ENCODE results near the gene PDIA5. TPM values are rescaled to one million over a fixed set of nuclear protein-coding genes. Genes with fewer than 3 reads are reported as not detected.
A peak's percentile ranks its signal among the peaks of the same experiment; 100 is the strongest.

The PDIA5 gene
- total RNA-seq, 8 experiments from 2014 or later: 6.3 to 51.8 (median 11.5) TPM

DNA sequence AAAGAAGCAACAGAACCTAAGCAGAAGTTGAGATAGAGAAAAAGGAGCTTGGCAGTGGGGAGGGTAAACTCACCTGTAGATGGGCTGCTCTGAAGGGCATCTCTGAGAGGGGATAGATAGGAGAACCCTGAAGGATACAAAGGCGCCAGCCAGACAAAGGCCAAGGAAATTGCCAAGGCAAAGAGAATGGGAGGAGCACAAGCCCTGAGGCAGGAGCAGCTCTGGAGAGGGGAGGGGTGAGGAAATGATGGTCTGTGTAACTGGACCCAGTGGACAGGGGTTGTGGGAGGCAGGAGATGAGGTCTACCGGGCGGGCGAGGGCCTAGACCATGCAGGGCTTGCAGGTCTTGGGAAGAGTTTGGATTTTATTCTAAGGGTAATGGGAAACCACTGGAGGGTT, 2.3 kb upstream of the PDIA5 start:
- no peak overlapping the region for H3K4me3 ChIP-seq
- ATAC-seq (replicated peaks in 6 of 8): no peak
- in situ Hi-C loops (cut with MboI; ENCODE audit: low pct_unique_long_range_greater_than_20kb in 2 of 9, low sequenced_read_pairs in 9 of 9, unreplicated experiment in 9 of 9): no loop called here
- H3K4me1 ChIP-seq (replicated peaks in 1 of 2): peaks cover 17 to 24% of the 10 kb centered on the region in 2 donors
- 73 to 100% (median 81%) methylated on average over 1 to 4 of the region's 4 CpGs; no CpG with 5 or more reads in 5 of the 10 experiments for WGBS, 10 experiments
- H3K27ac ChIP-seq: no peak overlapping the region

DNA sequence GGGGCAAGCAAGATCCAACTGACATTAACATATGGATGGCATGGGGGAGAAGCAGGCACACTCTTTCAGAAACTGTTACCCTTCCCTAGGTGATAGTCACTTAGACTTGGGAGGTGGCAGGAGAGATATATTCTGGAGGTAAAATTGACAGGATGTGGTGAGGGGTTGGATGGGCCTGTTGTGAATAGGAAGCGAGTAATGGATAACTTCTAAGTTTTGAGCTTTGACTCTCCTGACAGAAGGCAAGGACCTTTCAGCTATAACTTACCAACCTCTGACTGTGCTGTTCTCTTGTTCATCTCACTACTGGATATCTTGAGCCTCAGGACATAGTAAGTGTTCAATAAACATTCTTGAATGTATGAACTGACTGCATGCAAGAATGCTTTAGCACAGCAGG, 1.9 kb upstream of the PDIA5 start:
- 0 to 100% (median 0%) methylated on average over 1 of the region's 1 CpG; no CpG with 5 or more reads in 5 of the 10 experiments for WGBS, 10 experiments
- Histone ChIP-seq H3K27ac (no peak overlapping the region), H3K4me1 (replicated peaks in 1 of 2) (peaks cover 17 to 24% of the 10 kb centered on the region in 2 donors), H3K4me3 (no peak overlapping the region)
- no peak for ATAC-seq (replicated peaks in 6 of 8)
- in situ Hi-C loops (cut with MboI; ENCODE audit: low pct_unique_long_range_greater_than_20kb in 2 of 9, low sequenced_read_pairs in 9 of 9, unreplicated experiment in 9 of 9): no loop called here

DNA sequence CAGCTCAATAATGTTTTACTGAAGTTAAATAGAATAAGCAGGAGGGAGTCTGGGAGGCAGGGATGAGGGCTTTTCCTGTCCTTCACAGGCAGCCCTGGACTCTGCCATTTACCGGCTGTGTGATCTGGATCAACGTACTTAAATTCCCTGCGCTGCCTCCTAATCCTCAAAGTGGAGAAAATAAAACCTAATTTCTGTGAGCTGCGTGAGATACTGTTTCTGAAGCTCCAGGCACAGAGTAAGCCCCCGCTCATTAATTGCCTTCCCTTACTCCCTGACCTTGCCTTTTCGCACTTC, 278 bp upstream of the PDIA5 start:
- H3K4me1 ChIP-seq (replicated peaks in 1 of 2): peaks cover 24 to 26% of the 10 kb centered on the region in 2 donors
- peak overlapping the region in 4 of 5 donors; percentile 65 to 93 (median 80) for H3K4me3 ChIP-seq
- 0 to 59% (median 20%) methylated on average over 1 to 5 of the region's 6 CpGs; no CpG with 5 or more reads in 3 of the 10 experiments for WGBS, 10 experiments
- in situ Hi-C loops (cut with MboI; ENCODE audit: low pct_unique_long_range_greater_than_20kb in 2 of 9, low sequenced_read_pairs in 9 of 9, unreplicated experiment in 9 of 9): no loop called here
- H3K27ac ChIP-seq: no peak overlapping the region
- ATAC-seq (replicated peaks in 6 of 8): peak in 3 of 8 experiments; percentile 0 to 5 (median 3)

DNA sequence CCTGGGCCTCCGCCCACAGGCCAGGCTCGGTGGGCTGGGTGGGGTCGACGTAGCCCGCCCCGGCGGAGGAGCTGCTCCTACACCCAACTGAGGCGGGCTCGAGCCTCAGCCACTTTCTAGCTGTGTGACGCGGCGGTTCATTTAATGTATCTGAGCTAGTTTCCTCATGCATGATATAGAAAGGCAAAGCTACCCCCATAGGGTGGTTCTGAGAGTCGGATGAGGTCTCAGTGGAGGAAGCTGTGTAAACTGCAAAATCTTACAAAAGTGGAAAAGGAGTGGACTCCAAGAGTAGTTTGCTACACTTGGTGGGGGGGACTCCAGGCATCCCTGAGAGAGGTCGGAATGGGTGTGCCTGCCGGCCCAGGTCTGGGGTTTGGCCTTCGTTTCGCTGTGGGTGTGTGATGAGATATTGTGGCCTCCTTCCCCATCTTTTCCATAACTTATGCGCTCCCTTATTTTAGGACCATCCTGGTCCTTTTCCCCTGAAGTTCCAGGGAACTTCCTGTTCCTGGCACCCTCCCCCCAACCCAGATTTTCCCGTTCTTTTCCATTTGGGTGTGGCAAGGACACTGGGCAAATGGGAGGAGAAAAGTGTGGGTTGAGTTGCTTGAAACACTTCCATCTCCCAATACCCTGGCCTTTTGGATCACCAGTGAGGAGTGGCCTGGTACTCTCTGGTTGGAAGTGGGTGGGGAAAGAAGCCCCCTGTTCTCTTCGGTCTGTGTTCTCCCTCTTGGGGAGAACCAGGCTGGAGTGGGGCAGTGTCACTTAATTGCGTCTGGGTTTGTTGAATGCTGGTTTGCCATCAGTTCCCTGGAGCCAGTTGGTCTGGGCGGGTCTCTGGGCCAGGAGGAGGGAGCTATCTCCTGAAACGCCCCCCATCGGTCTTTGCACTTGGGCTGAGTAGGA, 1.1 kb downstream of the PDIA5 start:
- in situ Hi-C loops (cut with MboI; ENCODE audit: low pct_unique_long_range_greater_than_20kb in 2 of 9, low sequenced_read_pairs in 9 of 9, unreplicated experiment in 9 of 9): no loop called here
- H3K27ac ChIP-seq: peak overlapping the region in 1 of 2 donors; percentile 51
- H3K4me3 ChIP-seq: peak overlapping the region; percentile 57 to 93 (median 73)
- ATAC-seq (replicated peaks in 6 of 8): peak; percentile 2 to 33 (median 10)
- H3K4me1 ChIP-seq (replicated peaks in 1 of 2): peaks cover 16 to 28% of the 10 kb centered on the region in 2 donors
- WGBS, 10 experiments: 0 to 20% (median 7%) methylated on average over 1 to 8 of the region's 24 CpGs; no CpG with 5 or more reads in 2 of the 10 experiments

DNA sequence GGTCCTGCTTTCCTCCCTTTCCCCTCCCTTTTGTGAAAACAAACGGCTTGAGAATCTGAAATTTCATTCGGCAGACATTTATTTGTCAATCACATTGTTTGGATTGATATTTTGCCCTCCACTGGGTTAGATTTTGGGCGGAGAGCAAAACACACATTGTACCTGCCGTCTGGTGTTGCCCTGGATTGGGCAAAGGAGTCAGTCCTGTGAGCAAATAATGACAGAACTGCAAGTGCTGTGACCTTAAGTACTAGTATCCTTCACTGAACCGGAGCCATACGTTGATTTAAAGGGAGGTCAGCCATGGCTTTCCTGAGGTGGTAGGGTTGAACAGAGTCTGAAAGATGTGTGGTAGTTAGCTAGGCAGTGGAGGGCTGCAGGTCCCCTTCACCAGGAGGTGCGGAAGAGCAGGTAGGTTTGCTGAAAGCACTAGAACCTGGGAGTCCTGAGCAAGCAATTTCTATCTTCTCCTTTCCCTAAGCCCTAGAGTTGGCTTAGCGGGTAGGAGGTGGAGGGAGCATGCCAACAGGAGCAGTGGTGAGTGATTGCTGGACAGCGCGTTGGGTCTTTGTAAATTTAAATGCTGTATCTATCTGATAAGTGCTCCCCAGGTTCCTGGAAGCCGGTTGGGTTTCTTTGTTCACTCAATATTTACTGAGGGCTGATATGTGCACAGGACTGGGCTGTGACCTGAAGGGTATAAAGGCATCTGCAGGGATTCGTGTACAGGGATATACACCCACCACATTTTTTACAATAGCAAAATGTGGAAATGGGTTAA, 2.0 kb downstream of the PDIA5 start:
- peak overlapping the region; percentile 57 to 93 (median 73) for H3K4me3 ChIP-seq
- no peak overlapping the region for H3K27ac ChIP-seq
- H3K4me1 ChIP-seq (replicated peaks in 1 of 2): peaks cover 14 to 28% of the 10 kb centered on the region in 2 donors
- in situ Hi-C loops (cut with MboI; ENCODE audit: low pct_unique_long_range_greater_than_20kb in 2 of 9, low sequenced_read_pairs in 9 of 9, unreplicated experiment in 9 of 9): no loop called here
- no peak for ATAC-seq (replicated peaks in 6 of 8)
- WGBS, 10 experiments: 40 to 100% (median 65%) methylated on average over 1 to 10 of the region's 12 CpGs; no CpG with 5 or more reads in 2 of the 10 experiments

DNA sequence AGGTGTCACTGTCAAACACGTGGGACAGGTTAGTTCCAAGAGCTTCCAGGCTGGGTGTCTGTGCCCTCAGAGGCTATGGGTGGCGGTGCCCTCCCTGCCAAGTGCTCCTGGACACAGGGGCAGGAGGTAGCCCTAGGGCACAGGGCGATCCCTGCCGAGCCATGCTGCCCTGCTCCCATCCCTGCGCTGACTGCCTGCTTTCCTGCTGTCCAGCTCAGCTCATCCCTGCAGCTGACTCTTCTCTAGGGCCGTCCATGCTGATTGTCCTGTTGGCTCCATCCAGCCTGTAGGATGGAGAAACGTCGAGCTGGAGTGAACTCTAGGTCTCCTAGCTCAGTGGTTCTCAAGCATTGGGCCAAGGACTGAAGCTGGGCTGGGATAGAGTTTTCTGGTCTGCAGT, 3.7 kb downstream of the PDIA5 start:
- Histone ChIP-seq H3K27ac (no peak overlapping the region), H3K4me3 (no peak overlapping the region), H3K4me1 (replicated peaks in 1 of 2) (peaks cover 14 to 28% of the 10 kb centered on the region in 2 donors)
- ATAC-seq (replicated peaks in 6 of 8): no peak
- in situ Hi-C loops (cut with MboI; ENCODE audit: low pct_unique_long_range_greater_than_20kb in 2 of 9, low sequenced_read_pairs in 9 of 9, unreplicated experiment in 9 of 9): no loop called here
- 20 to 83% (median 68%) methylated on average over 1 to 6 of the region's 8 CpGs; no CpG with 5 or more reads in 4 of the 10 experiments for WGBS, 10 experiments

DNA sequence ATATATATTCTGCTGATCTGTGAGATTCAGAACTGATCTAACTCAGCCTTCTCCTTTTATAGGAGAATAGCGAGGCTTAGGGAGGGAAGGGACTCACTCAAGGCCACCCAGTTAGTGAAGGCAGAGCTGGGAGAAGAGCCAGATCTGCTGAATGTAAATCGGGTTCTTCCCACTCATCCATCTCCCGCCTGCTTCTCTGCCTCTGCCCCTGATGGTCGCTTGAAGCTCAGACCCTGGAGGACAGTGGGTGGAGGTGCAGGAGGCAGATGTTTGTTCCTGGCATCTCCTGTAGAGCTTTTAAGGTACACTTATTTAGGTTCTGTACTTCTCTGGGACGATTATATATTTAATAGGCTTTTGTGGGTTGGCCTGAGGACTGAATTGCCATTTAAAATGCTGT, 4.3 kb downstream of the PDIA5 start:
- H3K27ac ChIP-seq: no peak overlapping the region
- 22 to 67% (median 34%) methylated on average over 1 to 5 of the region's 5 CpGs; no CpG with 5 or more reads in 2 of the 10 experiments for WGBS, 10 experiments

DNA sequence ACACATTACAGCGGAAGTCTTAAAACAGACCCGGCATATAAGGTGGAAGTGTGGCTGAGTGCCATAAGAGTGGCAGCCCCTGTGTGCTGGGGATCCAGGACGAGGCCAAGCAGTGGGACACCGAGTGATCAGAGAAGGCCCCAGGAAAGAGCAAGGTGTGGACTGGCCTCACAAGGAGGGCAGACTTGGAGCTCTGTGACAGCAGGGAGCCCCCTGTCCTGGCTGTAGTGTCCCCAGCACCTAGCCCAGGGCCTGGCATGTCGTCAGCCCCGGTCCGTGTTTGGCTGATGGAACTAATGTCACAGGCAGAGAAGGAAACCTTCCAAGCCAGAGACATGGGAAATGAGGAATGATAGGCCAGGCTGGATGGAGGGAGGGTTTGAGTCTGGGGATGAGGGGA, 4.8 kb downstream of the PDIA5 start:
- H3K4me1 ChIP-seq (replicated peaks in 1 of 2): peaks cover 14 to 26% of the 10 kb centered on the region in 2 donors
- WGBS, 10 experiments: 71 to 100% (median 97%) methylated on average over 1 to 5 of the region's 7 CpGs; no CpG with 5 or more reads in 5 of the 10 experiments
- no peak overlapping the region for H3K4me3 ChIP-seq
- H3K27ac ChIP-seq: no peak overlapping the region
- ATAC-seq (replicated peaks in 6 of 8): no peak
- in situ Hi-C loops (cut with MboI; ENCODE audit: low pct_unique_long_range_greater_than_20kb in 2 of 9, low sequenced_read_pairs in 9 of 9, unreplicated experiment in 9 of 9): no loop called here

More for the DNA sequence above, 4.3 kb downstream of the PDIA5 start:
- Histone ChIP-seq H3K4me1 (replicated peaks in 1 of 2) (peaks cover 14 to 28% of the 10 kb centered on the region in 2 donors), H3K4me3 (no peak overlapping the region)
- peak in 3 of 8 experiments; percentile 5 to 11 (median 7) for ATAC-seq (replicated peaks in 6 of 8)
- in situ Hi-C loops (cut with MboI; ENCODE audit: low pct_unique_long_range_greater_than_20kb in 2 of 9, low sequenced_read_pairs in 9 of 9, unreplicated experiment in 9 of 9): no loop called here

DNA sequence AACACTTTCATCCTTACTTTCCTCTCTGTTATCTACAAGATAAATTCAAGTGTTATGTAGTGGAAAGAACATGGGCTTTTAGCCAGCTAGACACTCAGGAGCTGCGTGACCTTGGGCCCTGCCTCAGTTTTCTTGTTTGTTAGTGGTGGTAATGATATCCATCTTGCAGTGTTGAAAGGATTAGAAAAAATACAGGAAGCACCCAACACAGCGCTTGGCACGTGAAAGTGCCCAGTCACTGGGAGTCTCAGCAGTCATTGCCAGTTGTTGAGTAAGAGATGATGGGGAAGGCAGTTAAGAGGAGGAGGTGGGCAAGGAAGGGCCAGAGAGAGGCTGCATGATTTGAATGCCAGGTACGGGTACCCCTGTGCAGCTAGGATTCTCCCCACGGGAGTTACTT, 5.3 kb downstream of the PDIA5 start:
- ATAC-seq (replicated peaks in 6 of 8): no peak
- in situ Hi-C loops (cut with MboI; ENCODE audit: low pct_unique_long_range_greater_than_20kb in 2 of 9, low sequenced_read_pairs in 9 of 9, unreplicated experiment in 9 of 9): no loop called here
- Histone ChIP-seq H3K4me1 (replicated peaks in 1 of 2) (peaks cover 14 to 25% of the 10 kb centered on the region in 2 donors), H3K4me3 (no peak overlapping the region), H3K27ac (no peak overlapping the region)
- WGBS, 10 experiments: 57 to 100% (median 93%) methylated on average over 1 to 4 of the region's 5 CpGs; no CpG with 5 or more reads in 1 of the 10 experiments

DNA sequence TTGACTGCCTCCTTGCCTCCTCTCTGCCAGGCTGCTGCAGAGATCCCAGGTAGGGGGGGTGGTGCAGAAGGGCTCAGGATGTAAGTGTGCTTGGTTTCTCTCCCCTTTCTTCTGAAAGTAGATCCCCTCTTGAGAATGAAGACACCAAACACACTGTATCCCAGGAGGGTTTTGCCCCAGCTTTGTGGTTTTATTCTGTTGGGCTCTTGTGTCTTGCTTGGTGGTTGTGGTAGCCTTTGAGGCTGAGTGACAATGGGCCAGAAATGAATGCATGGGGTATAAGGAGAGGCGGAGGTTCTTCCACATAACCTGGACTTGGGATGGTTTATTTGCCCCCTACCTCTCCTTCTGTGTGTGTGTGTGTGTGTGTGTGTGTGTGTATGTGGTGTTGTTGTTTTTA, 5.7 kb downstream of the PDIA5 start:
- Histone ChIP-seq H3K4me3 (no peak overlapping the region), H3K4me1 (replicated peaks in 1 of 2) (peaks cover 14 to 25% of the 10 kb centered on the region in 2 donors), H3K27ac (no peak overlapping the region)
- WGBS, 10 experiments: 83% methylated on average over 1 of the region's 1 CpG; no CpG with 5 or more reads in 9 of the 10 experiments
- in situ Hi-C loops (cut with MboI; ENCODE audit: low pct_unique_long_range_greater_than_20kb in 2 of 9, low sequenced_read_pairs in 9 of 9, unreplicated experiment in 9 of 9): no loop called here
- no peak for ATAC-seq (replicated peaks in 6 of 8)

DNA sequence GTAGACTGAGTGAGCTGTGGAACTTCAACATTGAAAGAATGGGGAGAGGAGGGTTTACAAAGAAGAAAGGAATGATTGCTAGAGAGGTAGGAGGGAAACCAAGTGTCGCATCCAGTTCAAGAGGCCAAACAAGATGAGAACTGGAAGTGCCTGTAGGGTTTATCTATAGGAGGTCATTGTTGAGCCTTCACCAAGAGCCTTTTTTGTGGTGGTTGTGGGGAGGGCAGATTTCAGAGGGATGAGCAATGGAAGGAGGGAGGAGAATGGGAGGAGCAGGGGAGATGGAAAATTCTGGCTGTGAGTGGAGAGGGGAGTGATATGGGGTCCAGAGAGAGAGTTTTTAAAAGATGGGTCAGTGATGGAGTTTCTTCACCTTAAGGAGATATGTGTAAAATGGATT, 8.5 kb downstream of the PDIA5 start:
- H3K4me1 ChIP-seq (replicated peaks in 1 of 2): peaks cover 0 to 10% of the 10 kb centered on the region in 2 donors
- no peak overlapping the region for H3K27ac ChIP-seq
- in situ Hi-C loops (cut with MboI; ENCODE audit: low pct_unique_long_range_greater_than_20kb in 2 of 9, low sequenced_read_pairs in 9 of 9, unreplicated experiment in 9 of 9): no loop called here
- WGBS, 10 experiments: 80 to 100% (median 91%) methylated on average over 1 of the region's 1 CpG; no CpG with 5 or more reads in 5 of the 10 experiments
- ATAC-seq (replicated peaks in 6 of 8): no peak
- H3K4me3 ChIP-seq: no peak overlapping the region

DNA sequence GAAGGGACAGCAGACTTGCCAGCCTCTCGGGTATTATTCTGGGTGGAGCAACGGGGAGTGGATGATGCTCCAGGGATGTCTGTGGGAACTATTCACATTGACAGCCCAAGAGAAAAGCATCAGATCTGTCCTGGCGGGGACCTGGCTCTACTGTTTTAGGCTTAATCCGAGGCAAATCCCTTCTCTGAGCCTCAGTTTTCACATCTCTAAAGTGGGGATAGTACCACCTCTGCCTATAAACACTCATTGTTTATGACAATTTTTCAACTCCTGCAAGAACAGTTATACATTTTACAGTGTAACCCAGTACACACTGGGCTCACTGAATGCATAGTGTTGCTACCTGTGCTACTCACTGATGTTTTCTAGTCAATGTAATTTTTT, 9.3 kb downstream of the PDIA5 start:
- WGBS, 10 experiments: 85 to 100% (median 100%) methylated on average over 1 to 3 of the region's 4 CpGs; no CpG with 5 or more reads in 6 of the 10 experiments
- no peak overlapping the region for H3K4me3 ChIP-seq
- no peak for ATAC-seq (replicated peaks in 6 of 8)
- in situ Hi-C loops (cut with MboI; ENCODE audit: low pct_unique_long_range_greater_than_20kb in 2 of 9, low sequenced_read_pairs in 9 of 9, unreplicated experiment in 9 of 9): no loop called here
- peaks cover 0 to 6% of the 10 kb centered on the region in 2 donors for H3K4me1 ChIP-seq (replicated peaks in 1 of 2)
- H3K27ac ChIP-seq: no peak overlapping the region

All from motor neuron (in vitro differentiated cells).